CD4-positive, alpha-beta T cell treated with Interleukin-15 for 1 hour (primary cell): Measurements from ENCODE around the gene SDK1.

ENCODE experiments used
- DNase-seq: peaks from one replicate; pipeline ENCODE4 v3.0.0-alpha.2; 2020

Gene SDK1

DNA sequence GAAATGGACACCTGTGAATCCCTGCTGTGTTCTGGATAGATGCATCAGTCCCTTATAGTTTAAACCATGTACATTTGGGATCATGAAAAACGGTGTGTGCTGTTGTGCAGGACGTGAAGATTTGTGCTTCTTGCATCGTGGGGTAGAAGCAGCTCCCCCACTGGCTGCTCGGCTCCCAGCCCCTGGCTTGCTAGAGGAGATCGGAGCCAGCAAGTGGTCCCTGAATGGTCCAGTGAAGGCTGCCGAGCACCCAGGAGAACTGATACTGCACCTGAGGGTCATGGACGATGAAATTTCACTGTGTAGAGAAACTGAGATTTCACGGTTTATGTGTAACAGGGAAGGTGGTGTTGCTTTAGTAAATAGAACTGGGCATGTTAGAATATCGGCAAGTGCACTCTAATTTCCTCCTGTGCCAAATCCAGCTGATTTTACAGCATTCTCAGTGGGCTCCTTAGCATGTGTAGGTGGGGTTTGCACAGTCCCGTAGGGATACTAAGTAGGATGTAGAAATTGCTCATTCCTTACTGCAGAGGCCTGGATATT lies 726.0 kb downstream of the SDK1 start:
- no peak for DNase-seq

DNA sequence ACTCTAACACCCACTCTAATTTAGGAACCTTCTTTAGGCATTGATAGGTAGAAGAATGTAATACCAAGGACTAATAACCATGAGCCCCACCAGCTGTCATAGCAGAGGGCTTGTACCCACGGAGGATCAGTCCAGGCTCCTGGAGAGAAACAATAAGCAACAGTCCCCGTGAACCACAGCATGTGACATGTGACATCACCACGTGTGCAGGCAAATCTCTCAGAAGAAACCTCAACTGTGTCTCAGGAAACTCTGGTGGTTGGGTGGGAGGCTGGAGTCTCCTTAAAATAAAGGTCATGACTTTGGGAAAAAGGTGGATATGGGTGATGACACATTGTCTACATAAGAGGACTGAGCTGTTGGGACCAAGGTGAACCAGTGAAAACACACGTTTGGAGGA lies 727.2 kb downstream of the SDK1 start:
- DNase-seq, result no peak

DNA sequence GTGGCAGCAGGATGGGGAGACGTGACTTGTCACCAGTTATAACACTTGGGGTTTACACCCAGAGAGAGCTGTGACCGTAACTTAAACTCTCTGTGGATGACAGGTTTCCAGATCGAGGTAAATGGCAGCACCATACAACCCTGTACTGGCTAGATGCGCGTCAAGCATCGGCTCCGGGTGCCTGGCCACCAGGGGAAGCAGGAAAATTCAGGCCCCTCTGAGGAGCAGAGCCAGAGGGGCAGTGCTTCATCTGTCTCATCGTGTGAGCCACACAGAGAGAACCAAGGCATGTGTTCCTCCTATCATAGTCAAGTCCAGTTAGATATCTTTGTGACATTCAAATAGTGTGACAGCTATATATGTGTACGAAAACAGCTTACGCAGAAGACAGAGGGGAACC lies 728.9 kb downstream of the SDK1 start:
- no peak for DNase-seq

DNA sequence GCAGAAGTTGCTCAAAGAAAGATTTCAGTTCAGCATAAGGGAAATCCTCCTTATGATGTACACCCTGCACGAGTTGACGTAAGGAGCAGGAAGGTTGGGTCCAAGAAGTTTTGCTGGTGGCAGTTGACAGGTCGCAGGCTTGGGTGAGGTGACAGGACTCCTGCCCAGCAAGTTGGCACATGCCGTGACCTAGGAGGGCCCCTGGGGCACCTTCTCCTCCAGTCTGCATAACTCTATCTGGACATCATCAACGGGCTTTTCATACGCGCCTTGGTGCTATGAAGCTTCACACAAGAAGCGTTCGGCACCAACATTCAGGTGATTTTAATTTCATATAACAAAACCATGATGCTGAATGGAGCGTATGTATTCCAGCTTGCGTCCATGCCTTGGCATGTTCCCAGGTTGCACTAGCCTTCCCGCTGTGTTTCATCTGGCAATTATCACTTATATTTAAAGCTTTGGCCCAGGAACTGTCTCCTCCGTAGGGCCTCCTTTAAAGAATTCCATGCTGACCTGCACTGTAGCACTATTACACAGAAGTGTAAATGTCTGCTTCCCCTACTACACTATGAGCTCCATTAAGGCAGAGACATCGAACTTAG lies 729.4 kb downstream of the SDK1 start:
- DNase-seq, result no peak

DNA sequence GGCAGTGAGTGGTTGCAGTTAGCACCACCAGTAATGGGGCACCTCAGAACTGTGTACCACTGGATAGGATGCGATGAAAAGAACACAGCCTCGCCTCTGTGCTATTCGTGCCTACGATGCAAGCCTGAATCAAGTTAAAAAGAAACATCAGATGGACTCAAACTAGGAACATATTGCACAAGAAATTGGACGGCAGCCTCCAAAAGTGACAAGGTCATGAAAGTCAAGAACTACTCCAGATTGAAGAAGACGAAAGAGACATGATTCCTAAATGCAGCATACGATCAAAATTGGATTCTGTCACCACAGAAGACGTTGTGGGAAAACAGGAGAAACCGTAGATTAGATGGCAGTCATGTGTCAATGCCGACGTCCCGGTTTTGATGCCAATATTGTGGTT lies 732.9 kb downstream of the SDK1 start:
- DNase-seq, result no peak

- no peak for DNase-seq
Measured at GRCh38 chr7:4037308-4037707, 736.3 kb downstream of the SDK1 start.

DNA sequence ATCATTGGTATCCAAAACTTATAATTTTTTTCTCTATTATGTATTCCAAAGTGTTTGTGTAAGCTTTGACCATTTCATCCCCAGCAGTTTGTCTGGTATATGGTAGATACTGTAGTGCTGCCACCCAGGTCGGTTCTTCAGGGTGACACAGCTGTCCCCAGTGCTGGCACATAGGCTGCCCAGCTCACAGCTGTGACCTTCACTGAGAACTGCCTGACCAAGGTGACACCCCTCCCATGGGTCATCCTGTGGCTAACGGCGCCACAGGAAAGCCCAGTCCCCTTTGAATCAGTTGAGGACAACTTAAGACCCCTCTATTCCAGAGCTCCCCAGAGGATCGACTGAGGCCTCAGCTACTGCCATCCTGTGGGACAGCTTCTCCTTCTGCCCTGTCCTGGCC lies 736.8 kb downstream of the SDK1 start:
- no peak for DNase-seq

- DNase-seq, result no peak
Measured at GRCh38 chr7:4040109-4040928, 739.3 kb downstream of the SDK1 start.

DNA sequence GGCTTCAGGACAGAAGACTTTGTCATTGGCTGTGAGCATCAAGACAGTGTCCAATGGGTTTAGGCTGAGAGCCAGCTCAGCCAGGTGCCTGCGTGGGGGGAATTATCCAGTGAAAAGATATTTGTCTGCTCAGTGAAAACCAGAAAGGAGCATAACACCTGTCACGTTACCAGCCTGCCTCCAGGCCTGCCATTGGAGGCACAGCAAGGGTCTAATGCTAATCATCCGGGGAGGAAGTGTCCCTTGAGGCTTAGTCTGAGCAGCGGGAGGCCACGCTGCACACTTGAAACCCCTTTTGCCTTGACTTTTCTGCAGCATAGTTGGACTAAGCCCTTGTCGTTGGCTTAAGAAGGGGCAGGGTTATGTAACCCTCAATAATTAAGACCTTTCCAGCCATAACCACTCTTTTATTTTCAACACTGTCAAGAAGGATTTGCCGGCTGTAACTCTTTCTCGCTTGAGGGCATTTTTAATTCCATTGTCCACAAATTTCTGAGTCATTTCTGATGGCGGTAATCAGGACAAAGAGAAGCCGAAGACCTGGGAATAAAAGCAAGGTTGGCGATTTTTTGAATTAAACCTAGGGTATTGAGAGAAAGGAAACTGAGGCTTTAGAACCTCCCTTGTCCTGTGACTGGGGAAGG lies 741.5 kb downstream of the SDK1 start:
- no peak for DNase-seq

DNA sequence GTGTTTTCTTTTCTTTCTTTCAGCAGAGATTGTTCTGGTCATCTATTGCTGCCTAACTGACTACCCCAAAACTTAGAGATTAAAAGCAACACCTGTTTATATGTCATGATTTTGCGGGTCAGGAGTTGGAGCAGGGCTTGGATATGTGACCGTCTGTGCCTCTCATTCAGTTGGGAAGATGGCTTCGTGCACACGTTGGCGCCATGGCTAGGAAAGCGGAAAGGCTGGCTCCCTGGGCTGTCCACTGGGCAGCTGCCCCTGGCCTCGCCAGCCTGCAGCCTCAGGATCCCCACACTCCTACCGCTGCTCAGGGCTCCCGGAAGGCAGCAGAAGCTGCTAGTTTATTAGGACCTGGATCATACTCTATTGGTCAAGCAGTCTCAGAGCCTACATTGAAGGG lies 742.9 kb downstream of the SDK1 start:
- no peak for DNase-seq

GRCh38 chr7:4045450-4045849 lies 744.4 kb downstream of the SDK1 start:
- no peak for DNase-seq

DNA sequence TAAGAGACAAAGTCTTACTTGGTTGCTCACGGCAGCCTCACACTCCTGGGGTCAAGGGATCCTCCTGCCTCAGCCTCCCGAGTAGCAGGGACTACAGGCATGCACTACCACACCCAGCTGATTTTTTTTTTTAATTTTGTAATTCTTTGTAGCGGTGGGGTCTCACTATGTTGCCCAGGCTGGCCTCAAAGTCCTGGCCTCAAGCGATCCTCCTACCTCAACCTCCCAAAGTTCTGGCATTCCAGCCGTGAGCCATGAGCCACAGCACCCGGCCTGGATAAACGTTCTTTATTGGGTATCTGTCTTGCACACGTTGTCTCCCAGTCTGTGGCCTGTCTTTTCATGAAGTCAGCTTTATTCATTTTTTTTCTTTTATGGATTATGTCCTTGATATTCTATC lies 744.9 kb downstream of the SDK1 start:
- DNase-seq, result no peak

- no peak for DNase-seq
Measured at GRCh38 chr7:4048336-4048735, 747.3 kb downstream of the SDK1 start.

DNA sequence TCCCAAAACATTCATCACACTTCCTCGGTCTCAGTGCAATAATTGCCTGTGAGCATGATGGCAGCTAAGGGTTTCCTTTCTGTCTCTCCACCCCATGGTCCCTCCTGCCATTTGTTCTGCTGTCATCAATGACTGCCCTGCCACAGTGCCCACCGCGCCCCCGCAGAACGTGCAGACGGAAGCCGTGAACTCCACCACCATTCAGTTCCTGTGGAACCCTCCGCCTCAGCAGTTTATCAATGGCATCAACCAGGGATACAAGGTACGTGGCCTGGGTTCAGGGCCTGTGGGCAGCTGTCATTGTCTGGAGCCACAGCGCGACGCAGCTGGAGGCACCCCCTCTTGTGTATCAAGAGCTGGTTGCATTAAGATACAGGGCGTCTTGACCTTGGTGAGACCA lies 748.1 kb downstream of the SDK1 start:
- DNase-seq, result no peak

GRCh38 chr7:4050126-4050660 lies 749.1 kb downstream of the SDK1 start:
- DNase-seq, result no peak

DNA sequence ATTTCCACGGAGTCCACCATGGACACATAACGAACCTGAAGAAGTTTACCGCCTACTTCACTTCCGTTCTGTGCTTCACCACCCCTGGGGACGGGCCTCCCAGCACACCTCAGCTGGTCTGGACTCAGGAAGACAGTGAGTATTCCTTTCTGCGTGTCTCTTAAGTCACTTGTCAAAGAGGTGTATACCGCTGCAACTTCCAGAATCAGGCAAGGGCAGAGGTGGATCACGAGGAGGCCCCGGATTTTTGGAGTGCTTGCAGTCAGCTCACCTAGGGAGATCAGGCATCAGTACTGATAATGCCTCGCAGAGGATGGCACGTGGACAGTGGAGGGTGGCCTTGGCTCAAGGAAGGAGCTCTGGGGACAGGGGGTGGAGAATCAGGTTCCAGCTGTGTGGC lies 750.6 kb downstream of the SDK1 start:
- no peak for DNase-seq

GRCh38 chr7:4052130-4052529 lies 751.1 kb downstream of the SDK1 start:
- no peak for DNase-seq

GRCh38 chr7:4054158-4054557 lies 753.1 kb downstream of the SDK1 start:
- DNase-seq, result no peak

DNA sequence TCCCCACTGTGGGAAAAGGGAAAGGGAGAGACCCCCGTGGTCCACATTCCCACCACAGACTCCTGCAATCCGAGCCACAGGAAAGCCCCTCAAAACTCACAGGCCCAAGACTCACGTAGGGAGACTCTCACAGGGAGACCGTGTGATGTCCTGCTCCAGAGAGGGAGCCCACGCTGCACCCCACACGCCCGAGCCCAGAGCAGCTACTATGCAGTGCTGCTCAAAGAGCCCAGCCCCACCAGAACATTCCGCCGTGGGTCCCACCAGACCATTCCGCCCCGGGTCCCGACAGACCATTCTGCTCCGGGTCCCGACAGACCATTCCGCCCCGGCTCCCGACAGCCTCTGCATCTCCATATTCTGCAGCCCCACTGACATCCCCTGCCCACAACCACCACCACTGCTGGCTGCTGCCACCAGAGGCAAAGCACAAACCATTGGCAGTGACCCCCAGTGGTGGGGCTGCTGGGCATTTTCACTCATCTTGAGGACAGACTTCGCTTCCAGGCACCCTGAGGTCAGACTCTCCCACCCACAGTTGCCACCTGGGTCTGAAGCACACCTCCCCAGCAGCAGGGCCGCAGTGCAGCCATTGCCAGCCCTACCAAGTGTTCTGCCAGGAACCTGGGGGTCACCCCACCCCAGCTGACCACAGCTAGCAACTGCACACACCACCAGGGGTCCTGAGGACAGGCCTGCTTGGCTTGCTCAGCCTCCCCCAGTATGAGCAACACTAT lies 755.7 kb downstream of the SDK1 start:
- DNase-seq, result no peak

DNA sequence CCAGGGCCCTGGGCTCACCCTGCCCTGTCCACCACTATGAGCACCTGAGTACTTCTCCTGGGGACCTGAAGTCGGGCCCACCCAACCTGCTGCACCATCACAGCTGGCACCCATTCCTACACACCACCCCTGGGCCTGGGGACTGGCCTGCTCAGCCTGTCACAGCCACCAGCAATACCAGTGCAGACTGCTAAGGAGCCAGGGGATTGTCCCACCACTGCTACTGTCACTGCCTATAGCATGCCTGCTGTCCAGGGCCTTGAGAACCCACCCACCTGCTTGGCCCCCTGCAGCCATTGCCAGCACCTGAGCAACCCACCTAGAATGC lies 756.2 kb downstream of the SDK1 start:
- DNase-seq, result no peak

GRCh38 chr7:4058158-4058557 lies 757.1 kb downstream of the SDK1 start:
- DNase-seq, result no peak

GRCh38 chr7:4065190-4065589 lies 764.1 kb downstream of the SDK1 start:
- no peak for DNase-seq

GRCh38 chr7:4066206-4066605 lies 765.2 kb downstream of the SDK1 start:
- DNase-seq, result no peak
